Activated T-cell treated with anti-CD3 and anti-CD28 coated beads for 24 hours (primary cell): ENCODE data around the gene CYP2A6.
A peak's percentile ranks its signal among the peaks of the same experiment; 100 is the strongest.

Experiments
- DNase-seq: peaks from one replicate; pipeline ENCODE4 v3.0.0-alpha.2; 2020; ENCODE audit warnings: low read depth

Gene CYP2A6

GRCh38 chr19:40802300-40803169, 47.7 kb downstream of the CYP2A6 start:
- DNase-seq, result no peak

GRCh38 chr19:40801426-40802299, 48.6 kb downstream of the CYP2A6 start:
- DNase-seq, result no peak

- no peak for DNase-seq
Measured at GRCh38 chr19:40800997-40801377, 49.3 kb downstream of the CYP2A6 start.

- no peak for DNase-seq
Measured at GRCh38 chr19:40800339-40800996, 49.8 kb downstream of the CYP2A6 start.

GRCh38 chr19:40799558-40800338, 50.5 kb downstream of the CYP2A6 start:
- DNase-seq, result no peak

GRCh38 chr19:40798683-40799557, 51.3 kb downstream of the CYP2A6 start, which contains the start of gene EGLN2:
Gene EGLN2, plus strand, starts transcription at chr19:40799191. Its CDS starts 1,382 bp downstream, at chr19:40800573.
- DNase-seq, result peak; percentile 100

GRCh38 chr19:40797963-40798682, 52.1 kb downstream of the CYP2A6 start:
- no peak for DNase-seq

GRCh38 chr19:40797166-40797962, 52.9 kb downstream of the CYP2A6 start:
- no peak for DNase-seq
